GM13977 (cell line): Measurements from ENCODE around the gene LRRC8D.

Source experiments
- DNase-seq: peaks from one replicate; pipeline ENCODE4 v3.0.0; 2012; ENCODE audit warnings: low spot score
- CTCF ChIP-seq: IDR thresholded peaks from 2 replicates; pipeline ENCODE4 v1.5.1; 2012; ENCODE audit warnings: mild to moderate bottlenecking, control low read depth; ENCODE audit not compliant: insufficient read depth; ENCODE audit errors: extremely low read depth, missing control alignments
- in situ Hi-C: fragments of 300-500 bp; cut with MboI; formaldehyde crosslinking; loops from one replicate; pipeline ENCODE4 v1.12.0; 2022; ENCODE audit warnings: low sequenced_read_pairs, low pct_unique_long_range_greater_than_20kb, mixed read lengths, inconsistent platforms; ENCODE audit not compliant: unreplicated experiment

The LRRC8D gene

GRCh38 chr1:89941110-89941766, 120.4 kb downstream of the LRRC8D start:
- TF ChIP-seq CTCF: no peak
- no peak for DNase-seq
- in situ Hi-C loops: no loop called here

DNA sequence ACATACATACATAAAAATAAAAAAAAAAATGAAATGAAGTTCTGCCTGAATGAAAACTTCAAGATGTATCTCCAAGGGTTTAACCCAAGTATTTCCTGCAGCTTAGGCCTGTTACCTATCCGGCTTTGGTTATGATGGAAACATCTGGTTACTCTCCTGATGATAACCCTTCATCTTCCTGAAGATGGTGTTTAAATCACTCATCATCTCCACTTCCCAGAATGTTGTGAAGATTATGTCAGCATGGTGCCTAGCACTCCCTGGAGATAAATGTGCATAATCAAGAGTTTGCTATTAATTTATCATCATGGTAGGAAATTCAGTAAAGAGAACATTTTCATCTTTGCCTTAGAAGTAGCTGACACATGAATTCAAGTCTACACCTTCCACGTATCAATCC, 121.2 kb downstream of the LRRC8D start:
- no peak for TF ChIP-seq CTCF
- in situ Hi-C loops: no loop called here

GRCh38 chr1:89942825-89943658, 122.2 kb downstream of the LRRC8D start:
- no peak for TF ChIP-seq CTCF
- DNase-seq: no peak
- in situ Hi-C loops: no loop called here

More for the DNA sequence above, 121.2 kb downstream of the LRRC8D start:
- no peak for DNase-seq

DNA sequence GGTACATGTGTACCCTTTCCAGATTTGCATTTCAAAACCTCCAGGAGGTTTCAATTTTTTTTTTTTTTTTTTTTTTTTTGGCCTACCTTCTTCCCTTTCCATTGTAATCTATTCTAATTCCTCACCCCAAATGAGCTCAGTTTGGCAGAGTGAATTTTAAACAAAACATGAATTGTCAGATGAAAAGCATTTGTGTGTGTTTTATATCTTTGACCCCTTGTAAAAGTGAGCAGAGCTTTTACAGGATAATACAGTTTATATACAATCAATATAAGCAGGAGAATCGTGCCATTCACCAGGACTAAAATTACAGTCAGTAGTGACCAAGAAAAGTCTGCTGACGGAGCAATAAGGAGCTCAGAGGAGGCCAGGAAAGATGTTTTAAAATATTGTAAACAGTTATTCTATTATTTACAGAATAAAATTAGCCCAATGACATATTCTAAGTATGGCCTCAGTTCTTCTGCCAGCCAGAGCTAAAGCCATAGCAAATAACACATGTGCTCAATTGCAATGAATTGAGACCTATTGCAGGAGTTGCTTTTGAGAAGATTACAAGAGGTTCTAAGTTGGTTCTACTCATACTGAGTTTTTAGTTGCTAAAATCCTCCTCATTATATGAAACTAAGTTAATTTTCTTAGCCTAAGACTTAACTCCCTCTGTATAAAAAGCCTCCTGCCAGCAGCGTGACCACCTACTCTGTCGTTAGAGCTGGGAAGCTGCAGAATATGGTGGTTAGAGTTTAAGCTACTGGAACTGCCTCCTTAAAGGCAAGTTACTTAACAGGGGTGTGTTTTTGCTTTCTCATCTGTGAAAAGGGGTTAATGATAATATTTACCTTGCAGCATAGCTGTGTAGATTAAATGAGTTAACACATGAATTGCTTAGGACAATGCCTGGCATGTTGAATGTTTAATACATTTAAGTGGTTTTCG, 123.3 kb downstream of the LRRC8D start:
- TF ChIP-seq CTCF: no peak
- in situ Hi-C loops: no loop called here
- no peak for DNase-seq

DNA sequence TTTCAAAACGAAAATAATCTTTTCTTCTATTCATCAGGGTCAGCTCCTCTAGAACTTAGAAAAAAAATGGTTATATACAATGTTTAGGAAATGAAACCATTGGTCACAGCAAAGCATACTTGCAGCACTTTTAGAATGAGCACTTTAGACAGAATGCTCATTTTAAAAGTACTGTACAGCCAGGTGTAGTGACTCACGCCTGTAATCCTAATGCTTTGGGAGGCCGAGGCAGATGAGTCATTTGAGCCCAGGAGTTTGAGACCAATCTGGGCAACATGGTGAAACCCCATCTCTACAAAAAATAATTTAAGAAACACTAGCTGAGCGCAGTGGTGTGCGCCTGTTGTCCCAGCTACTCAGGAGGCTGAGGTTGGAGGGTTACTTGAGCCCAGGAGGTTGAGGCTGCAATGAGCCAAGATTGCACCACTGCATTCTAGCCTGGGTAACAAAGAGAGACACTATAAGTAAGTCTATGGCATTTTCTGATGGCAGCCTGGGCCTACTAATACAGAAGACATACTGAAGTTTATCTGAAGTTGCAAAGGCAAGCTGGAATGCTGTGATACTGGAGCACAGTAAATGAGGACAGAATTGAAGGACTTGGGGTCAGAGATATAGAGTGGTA, 125.1 kb downstream of the LRRC8D start:
- in situ Hi-C loops: no loop called here
- no peak for TF ChIP-seq CTCF
- DNase-seq: peak; percentile 42

- DNase-seq: no peak
- in situ Hi-C loops: no loop called here
- no peak for TF ChIP-seq CTCF
Observed at GRCh38 chr1:89946532-89946931, 125.7 kb downstream of the LRRC8D start.
